Memory B cell (primary cell): ENCODE data around the gene HSD17B2.
A peak's percentile ranks its signal among the peaks of the same experiment; 100 is the strongest.
"Not testable (repeated sequence)": the region's sequence is repeated elsewhere in the genome, so short reads cannot be mapped to it uniquely, and the experiment has no call there.

Experiments used
- ATAC-seq: fragments of 150-1000 bp; cut with Tn5 transposase; 2 replicates; pipeline ENCODE4 v1.10.0; 2021; ENCODE audit warnings: low read depth, mild to moderate bottlenecking, moderate library complexity
- DNase-seq, 2 donors: peaks; one replicate each; pipeline ENCODE4 v3.0.0; 2022; ENCODE audit warnings: low spot score in 2 of 2
- H3K27ac Mint-ChIP-seq: one replicate; pipeline ENCODE4 v1.8.0; 2022; ENCODE audit warnings: mild to moderate bottlenecking, moderate library complexity, mixed read lengths
- H3K27me3 Mint-ChIP-seq: one replicate; pipeline ENCODE4 v1.8.0; 2022; ENCODE audit warnings: mixed read lengths
- H3K36me3 Mint-ChIP-seq: one replicate; pipeline ENCODE4 v1.8.0; 2022; ENCODE audit warnings: mild to moderate bottlenecking, mixed read lengths
- H3K4me1 Mint-ChIP-seq: one replicate; pipeline ENCODE4 v1.8.0; 2022; ENCODE audit warnings: mixed read lengths
- H3K4me3 Mint-ChIP-seq: one replicate; pipeline ENCODE4 v1.8.0; 2022; ENCODE audit warnings: mild to moderate bottlenecking, moderate library complexity, mixed read lengths
- H3K9me3 Mint-ChIP-seq: one replicate; pipeline ENCODE4 v1.8.0; 2022; ENCODE audit warnings: mixed read lengths

The HSD17B2 gene

DNA sequence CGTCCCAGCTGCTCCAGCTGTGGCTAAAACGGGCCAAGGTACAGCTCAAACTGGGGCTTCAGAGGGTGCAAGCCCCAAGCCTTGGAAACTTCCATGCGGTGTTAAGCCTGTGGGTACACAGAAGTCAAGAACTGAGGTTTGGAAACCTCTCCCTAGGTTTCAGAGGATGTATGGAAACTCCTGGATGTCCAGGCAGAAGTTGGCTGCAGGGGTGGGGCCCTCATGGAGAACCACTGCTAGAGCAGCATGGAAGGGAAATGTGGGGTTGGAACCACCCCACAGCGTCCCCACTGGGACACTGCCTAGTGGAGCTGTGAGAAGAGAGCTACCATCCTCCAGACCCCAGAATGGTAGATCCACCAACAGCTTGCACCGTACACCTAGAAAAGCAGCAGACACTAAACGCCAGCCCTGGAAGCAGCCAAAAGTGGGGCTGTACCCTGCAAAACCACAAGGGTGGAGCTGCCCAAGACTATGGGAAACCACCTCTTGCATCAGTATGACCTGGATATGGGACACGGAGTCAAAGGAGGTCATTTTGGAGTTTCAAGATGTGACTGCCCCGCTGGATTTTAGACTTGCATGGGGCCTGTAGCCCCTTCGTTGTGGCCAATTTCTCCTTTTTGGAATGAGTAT, 26.0 kb upstream of the HSD17B2 start:
- peaks cover 5% of the 10 kb centered on the region for H3K9me3 Mint-ChIP-seq
- ATAC-seq, result no peak
- no peak overlapping the region for H3K27ac Mint-ChIP-seq
- peaks cover 23% of the 10 kb centered on the region for H3K36me3 Mint-ChIP-seq
- H3K4me1 Mint-ChIP-seq, result peaks cover 13% of the 10 kb centered on the region
- no peak for DNase-seq
- no peak overlapping the region for H3K4me3 Mint-ChIP-seq
- no peaks in the 10 kb centered on the region for H3K27me3 Mint-ChIP-seq

- not testable (repeated sequence) for ATAC-seq, H3K27me3 Mint-ChIP-seq, H3K27ac Mint-ChIP-seq, DNase-seq, H3K4me3 Mint-ChIP-seq, H3K9me3 Mint-ChIP-seq
- Mint-ChIP-seq H3K36me3 (peaks cover 18% of the 10 kb centered on the region), H3K4me1 (peaks cover 12% of the 10 kb centered on the region)
Observed at GRCh38 chr16:82009789-82010188, 25.3 kb upstream of the HSD17B2 start.

DNA sequence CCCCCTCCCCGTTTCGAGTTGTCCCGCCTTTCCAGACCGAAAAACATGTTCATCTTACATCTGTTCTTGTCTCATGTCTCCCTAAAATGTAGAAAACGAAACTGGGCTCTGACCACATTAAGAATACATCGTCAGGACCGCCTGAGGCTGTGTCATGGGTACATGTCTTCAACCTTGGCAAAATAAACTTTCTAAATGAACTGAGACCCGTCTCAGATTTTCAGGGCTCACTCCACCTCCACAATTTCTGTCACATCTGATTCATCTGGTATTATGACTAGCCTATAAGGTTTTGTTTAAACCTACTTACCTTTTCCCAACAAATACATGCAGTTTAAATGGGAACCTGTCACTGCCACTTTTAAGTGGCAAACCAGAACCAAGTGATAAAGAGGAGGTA, 24.4 kb upstream of the HSD17B2 start:
- no peak for ATAC-seq
- Mint-ChIP-seq H3K4me3 (peak overlapping the region; percentile 82), H3K27me3 (no peaks in the 10 kb centered on the region), H3K4me1 (peaks cover 12% of the 10 kb centered on the region), H3K36me3 (peaks cover 15% of the 10 kb centered on the region), H3K27ac (peak overlapping the region; percentile 68), H3K9me3 (peaks cover 5% of the 10 kb centered on the region)
- DNase-seq, result no peak

DNA sequence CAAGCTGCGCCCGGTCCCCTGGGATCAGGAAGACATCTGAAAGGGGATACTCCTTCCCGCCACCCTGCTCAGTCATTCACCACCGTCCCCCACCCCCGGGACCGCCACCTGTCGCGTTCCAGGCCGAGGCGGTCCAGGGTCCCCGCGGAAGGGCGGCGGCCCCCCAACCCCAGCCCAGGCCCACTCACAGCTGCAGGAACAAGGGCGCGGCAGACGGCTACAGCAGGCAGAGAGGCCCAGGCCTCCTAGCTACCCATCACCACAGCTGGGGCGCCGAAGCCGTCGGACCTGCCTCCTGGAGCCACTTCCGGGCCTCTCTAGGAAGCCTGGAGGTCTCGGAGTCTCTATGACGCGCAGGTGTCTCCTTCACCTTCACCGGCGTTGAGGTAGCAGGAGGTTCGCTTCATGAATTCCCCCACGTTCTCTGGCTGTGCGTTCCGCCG, 23.8 kb upstream of the HSD17B2 start, which contains the start of gene SDR42E1:
TSS of gene SDR42E1 (minus strand) at position 272 of the 443 bp plus-strand sequence. CDS start 10,612 bp downstream, outside the sequence.
- Mint-ChIP-seq H3K27ac (peak within 1 kb of the TSS; percentile 68), H3K9me3 (peaks cover 5% of the 10 kb centered on the region), H3K36me3 (peaks cover 14% of the 10 kb centered on the region), H3K4me1 (peaks cover 14% of the 10 kb centered on the region), H3K4me3 (peak within 1 kb of the TSS; percentile 82), H3K27me3 (peaks cover 2% of the 10 kb centered on the region)
- DNase-seq, result peak; percentile 69 to 74
- peak; percentile 96 for ATAC-seq

GRCh38 chr16:82013139-82013538, 21.9 kb upstream of the HSD17B2 start:
- Mint-ChIP-seq H3K27ac (no peak overlapping the region), H3K4me1 (peaks cover 13% of the 10 kb centered on the region), H3K27me3 (peaks cover 3% of the 10 kb centered on the region), H3K4me3 (no peak overlapping the region), H3K9me3 (peaks cover 3% of the 10 kb centered on the region), H3K36me3 (peaks cover 10% of the 10 kb centered on the region)
- no peak for ATAC-seq
- no peak for DNase-seq

GRCh38 chr16:82016263-82016662, 18.8 kb upstream of the HSD17B2 start:
- H3K4me3 Mint-ChIP-seq, result no peak overlapping the region
- H3K9me3 Mint-ChIP-seq, result peaks cover 1% of the 10 kb centered on the region
- peaks cover 8% of the 10 kb centered on the region for H3K4me1 Mint-ChIP-seq
- peaks cover 16% of the 10 kb centered on the region for H3K27me3 Mint-ChIP-seq
- DNase-seq (no peak), ATAC-seq (no peak)
- no peak overlapping the region for H3K27ac Mint-ChIP-seq
- H3K36me3 Mint-ChIP-seq, result peaks cover 2% of the 10 kb centered on the region

DNA sequence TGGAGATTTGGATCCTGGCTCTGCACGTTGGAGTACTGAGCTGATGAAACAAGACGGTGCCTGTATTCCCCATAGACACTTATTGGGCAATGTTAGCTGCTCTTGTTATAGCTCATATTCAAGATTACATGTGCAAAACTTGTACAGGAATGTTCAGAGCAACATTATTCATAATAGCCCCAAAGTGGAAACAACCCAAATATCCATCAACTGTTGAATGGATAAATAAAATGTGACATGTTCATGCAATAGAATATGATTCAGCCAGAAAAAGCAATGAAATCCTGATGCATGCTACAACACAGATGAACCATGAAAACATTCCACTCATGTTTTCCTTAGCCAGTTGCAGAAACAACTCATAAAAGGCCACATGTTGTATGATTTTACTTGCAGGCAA, 18.1 kb upstream of the HSD17B2 start:
- H3K4me3 Mint-ChIP-seq, result no peak overlapping the region
- H3K4me1 Mint-ChIP-seq, result peaks cover 3% of the 10 kb centered on the region
- DNase-seq, result no peak
- peaks cover 16% of the 10 kb centered on the region for H3K27me3 Mint-ChIP-seq
- H3K27ac Mint-ChIP-seq, result no peak overlapping the region
- peaks cover 2% of the 10 kb centered on the region for H3K36me3 Mint-ChIP-seq
- no peak for ATAC-seq
- H3K9me3 Mint-ChIP-seq, result peaks cover 1% of the 10 kb centered on the region

GRCh38 chr16:82017911-82018568, 17.0 kb upstream of the HSD17B2 start:
- peaks cover 3% of the 10 kb centered on the region for H3K4me1 Mint-ChIP-seq
- H3K27me3 Mint-ChIP-seq, result peaks cover 16% of the 10 kb centered on the region
- peaks cover 2% of the 10 kb centered on the region for H3K36me3 Mint-ChIP-seq
- no peak overlapping the region for H3K4me3 Mint-ChIP-seq
- peaks cover 1% of the 10 kb centered on the region for H3K9me3 Mint-ChIP-seq
- H3K27ac Mint-ChIP-seq, result no peak overlapping the region
- DNase-seq (no peak), ATAC-seq (no peak)

- Mint-ChIP-seq H3K27ac (no peak overlapping the region), H3K4me3 (no peak overlapping the region), H3K36me3 (peaks cover 2% of the 10 kb centered on the region), H3K4me1 (peaks cover 3% of the 10 kb centered on the region), H3K9me3 (peaks cover 1% of the 10 kb centered on the region), H3K27me3 (peaks cover 27% of the 10 kb centered on the region)
- no peak for DNase-seq
- no peak for ATAC-seq
Observed at GRCh38 chr16:82019535-82019934, 15.5 kb upstream of the HSD17B2 start.

DNA sequence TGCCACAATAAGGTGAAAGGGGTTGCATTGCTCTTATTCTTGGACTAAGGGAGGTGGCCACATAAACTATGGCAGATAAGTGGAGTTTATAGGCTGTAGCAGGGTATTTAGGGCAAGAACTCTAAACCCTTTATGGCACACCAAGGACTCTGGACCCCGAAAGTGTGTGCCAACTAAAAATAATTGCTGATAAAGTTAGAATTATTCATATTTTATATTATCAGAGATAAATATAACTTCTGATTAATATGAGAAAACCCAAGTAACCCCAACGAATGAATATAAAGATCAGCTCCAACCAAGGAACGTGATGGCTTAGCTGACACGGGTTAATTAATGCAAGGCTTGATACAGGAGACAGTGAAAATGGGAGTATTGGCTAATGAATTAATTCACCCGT, 15.0 kb upstream of the HSD17B2 start:
- ATAC-seq (no peak), DNase-seq (no peak)
- peaks cover 27% of the 10 kb centered on the region for H3K27me3 Mint-ChIP-seq
- H3K4me1 Mint-ChIP-seq, result peaks cover 3% of the 10 kb centered on the region
- peaks cover 1% of the 10 kb centered on the region for H3K9me3 Mint-ChIP-seq
- no peak overlapping the region for H3K4me3 Mint-ChIP-seq
- H3K36me3 Mint-ChIP-seq, result peaks cover 2% of the 10 kb centered on the region
- H3K27ac Mint-ChIP-seq, result no peak overlapping the region

- peaks cover 1% of the 10 kb centered on the region for H3K9me3 Mint-ChIP-seq
- H3K4me1 Mint-ChIP-seq, result no peaks in the 10 kb centered on the region
- ATAC-seq (no peak), DNase-seq (no peak)
- H3K27me3 Mint-ChIP-seq, result peaks cover 28% of the 10 kb centered on the region
- no peak overlapping the region for H3K27ac Mint-ChIP-seq
- no peak overlapping the region for H3K4me3 Mint-ChIP-seq
- H3K36me3 Mint-ChIP-seq, result peaks cover 2% of the 10 kb centered on the region
Observed at GRCh38 chr16:82023206-82023605, 11.8 kb upstream of the HSD17B2 start.

DNA sequence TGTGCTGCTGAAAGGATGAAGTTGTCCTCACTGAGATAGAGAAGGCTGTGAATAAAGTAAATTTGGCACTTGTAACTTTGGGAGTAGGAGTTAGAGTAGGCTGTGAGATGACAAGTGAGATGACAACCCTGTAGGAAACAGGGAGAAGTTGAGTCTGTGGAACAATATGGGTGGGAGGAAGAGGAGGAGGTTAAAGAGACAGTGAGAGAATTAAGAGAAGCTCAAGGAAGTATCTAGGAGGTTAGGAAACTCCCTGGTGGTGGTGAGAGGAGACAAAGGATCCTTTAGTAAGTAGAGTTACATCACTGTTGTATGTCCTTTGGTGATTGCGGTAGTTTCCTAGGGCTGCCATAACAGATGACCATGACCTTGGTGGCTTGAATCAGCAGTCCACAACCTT, 10.7 kb upstream of the HSD17B2 start:
- no peak for DNase-seq
- no peaks in the 10 kb centered on the region for H3K36me3 Mint-ChIP-seq
- no peak overlapping the region for H3K27ac Mint-ChIP-seq
- H3K4me1 Mint-ChIP-seq, result no peaks in the 10 kb centered on the region
- no peak for ATAC-seq
- peaks cover 24% of the 10 kb centered on the region for H3K27me3 Mint-ChIP-seq
- no peak overlapping the region for H3K4me3 Mint-ChIP-seq
- H3K9me3 Mint-ChIP-seq, result no peaks in the 10 kb centered on the region

DNA sequence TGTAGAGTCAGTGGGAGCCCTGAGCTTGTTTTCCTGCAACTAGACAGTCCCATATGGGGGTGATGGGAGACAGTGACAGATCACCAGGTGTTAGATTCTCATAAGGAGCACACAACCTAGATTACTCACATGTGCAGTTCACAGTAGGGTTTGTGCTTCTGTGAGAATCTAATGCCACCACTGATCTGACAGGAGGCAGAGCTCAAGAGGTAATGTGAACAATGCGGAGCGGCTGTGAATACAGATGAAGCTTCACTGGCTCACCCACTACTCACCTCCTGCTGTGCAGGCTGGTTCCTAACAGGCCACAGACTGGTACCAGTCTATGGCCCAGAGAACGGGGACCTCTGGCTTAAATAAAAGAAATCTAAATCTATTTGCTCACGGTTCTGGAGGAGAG, 10.2 kb upstream of the HSD17B2 start:
- Mint-ChIP-seq H3K4me3 (no peak overlapping the region), H3K27me3 (peaks cover 21% of the 10 kb centered on the region)

DNA sequence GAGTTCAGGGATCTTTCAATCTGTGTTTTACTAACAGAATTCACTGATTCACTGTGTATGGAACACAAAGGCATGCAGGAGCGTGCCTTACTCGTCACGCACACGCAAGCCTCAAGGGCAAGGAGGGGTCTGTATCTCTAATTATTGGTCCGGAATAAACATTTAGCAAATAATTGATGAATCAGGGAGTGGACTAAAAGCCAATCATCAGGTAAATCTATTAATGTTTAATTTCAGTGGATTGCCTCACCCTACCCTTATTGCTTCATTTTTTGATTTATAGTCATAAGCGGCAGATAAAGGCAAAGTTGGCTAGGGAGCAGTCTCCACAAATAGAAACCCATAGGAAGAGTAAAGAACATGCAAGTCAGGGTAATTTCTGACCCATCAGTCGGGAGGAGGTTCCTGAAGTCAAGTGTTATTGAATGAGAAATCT, 7.4 kb upstream of the HSD17B2 start:
- Mint-ChIP-seq H3K27me3 (peaks cover 20% of the 10 kb centered on the region), H3K9me3 (no peaks in the 10 kb centered on the region), H3K27ac (no peak overlapping the region), H3K4me1 (no peaks in the 10 kb centered on the region), H3K4me3 (no peak overlapping the region), H3K36me3 (no peaks in the 10 kb centered on the region)
- no peak for ATAC-seq
- no peak for DNase-seq

More for the DNA sequence above, 10.2 kb upstream of the HSD17B2 start:
- no peak for ATAC-seq
- H3K9me3 Mint-ChIP-seq, result no peaks in the 10 kb centered on the region
- DNase-seq, result no peak
- H3K4me1 Mint-ChIP-seq, result no peaks in the 10 kb centered on the region
- H3K27ac Mint-ChIP-seq, result no peak overlapping the region
- no peaks in the 10 kb centered on the region for H3K36me3 Mint-ChIP-seq
